SU-DHL-6 (cell line): Measurements from ENCODE around the gene TMEM47.

ENCODE experiments used
- H2AFZ ChIP-seq: fragments of 200-600 bp; sonication (generic); 2 replicates; pipeline ENCODE4 v1.6.1; 2014; ENCODE audit warnings: low read depth, mild to moderate bottlenecking, moderate library complexity, mixed read lengths, antibody characterized with exemption, low read length; ENCODE audit not compliant: severe bottlenecking
- H3F3A ChIP-seq: fragments of 200-600 bp; shearing (Covaris generic); 2 replicates; pipeline ENCODE4 v1.6.0; 2016; ENCODE audit warnings: antibody characterized with exemption, mild to moderate bottlenecking; ENCODE audit not compliant: insufficient read depth
- H3K27ac ChIP-seq: fragments of 200-600 bp; sonication (generic); 2 replicates; pipeline ENCODE4 v1.5.1; 2016; ENCODE audit warnings: low read depth, mild to moderate bottlenecking, low read length, moderate library complexity, mixed read lengths
- H3K27me3 ChIP-seq: fragments of 200-600 bp; sonication (generic), shearing (Covaris generic); 2 replicates; pipeline ENCODE4 v1.6.0; 2014; ENCODE audit warnings: mild to moderate bottlenecking, low read length
- H3K36me3 ChIP-seq: fragments of 200-600 bp; sonication (generic); 2 replicates; pipeline ENCODE4 v1.6.1; 2014; ENCODE audit warnings: mild to moderate bottlenecking, low read length, mixed read lengths
- H3K4me2 ChIP-seq: fragments of 300-600, 200-600 bp; shearing (Covaris generic), sonication (generic); 2 replicates; pipeline ENCODE4 v1.6.0; 2014; ENCODE audit warnings: low read length, low read depth, mild to moderate bottlenecking; ENCODE audit not compliant: poor library complexity, severe bottlenecking
- H3K4me3 ChIP-seq: fragments of 200-600 bp; sonication (generic); 2 replicates; pipeline ENCODE4 v1.5.1; 2014; ENCODE audit warnings: antibody characterized with exemption, low read length, mild to moderate bottlenecking, mixed read lengths; ENCODE audit not compliant: insufficient read depth, poor library complexity, severe bottlenecking
- H3K79me2 ChIP-seq: fragments of 200-600 bp; sonication (generic); 2 replicates; pipeline ENCODE4 v1.6.1; 2014; ENCODE audit warnings: mild to moderate bottlenecking, low read length, moderate library complexity; ENCODE audit not compliant: insufficient read depth
- H3K9ac ChIP-seq: fragments of 200-600 bp; sonication (generic); 2 replicates; pipeline ENCODE4 v1.7.0; 2014; ENCODE audit warnings: mild to moderate bottlenecking, low read length
- H3K9me2 ChIP-seq: fragments of 200-600 bp; sonication (generic); replicated peaks from 2 replicates; pipeline ENCODE4 v1.6.1; 2014; ENCODE audit warnings: low read length; ENCODE audit not compliant: insufficient read depth
- H3K9me3 ChIP-seq: fragments of 200-600 bp; sonication (generic); 2 replicates; pipeline ENCODE4 v1.6.1; 2014; ENCODE audit warnings: low read length, mixed read lengths; ENCODE audit not compliant: insufficient read depth
- H4K20me1 ChIP-seq: fragments of 200-600 bp; sonication (generic); 2 replicates; pipeline ENCODE4 v1.6.1; 2014; ENCODE audit warnings: low read depth, mild to moderate bottlenecking, antibody characterized with exemption, low read length, moderate library complexity, mixed read lengths
- CTCF ChIP-seq: fragments of 200-600 bp; sonication (generic); IDR thresholded peaks from one replicate; pipeline ENCODE4 v1.5.1; 2017; ENCODE audit warnings: antibody characterized with exemption, mild to moderate bottlenecking, low read length, moderate library complexity; ENCODE audit not compliant: insufficient read depth, poor library complexity, severe bottlenecking
- EZH2phosphoT487 ChIP-seq: fragments of 200-600 bp; sonication (generic), shearing (Covaris generic); conservative IDR thresholded peaks from 2 replicates; pipeline ENCODE4 v1.6.1; 2018; ENCODE audit warnings: mild to moderate bottlenecking, antibody characterized with exemption, low read length, moderate library complexity, mixed read lengths

Gene TMEM47

DNA sequence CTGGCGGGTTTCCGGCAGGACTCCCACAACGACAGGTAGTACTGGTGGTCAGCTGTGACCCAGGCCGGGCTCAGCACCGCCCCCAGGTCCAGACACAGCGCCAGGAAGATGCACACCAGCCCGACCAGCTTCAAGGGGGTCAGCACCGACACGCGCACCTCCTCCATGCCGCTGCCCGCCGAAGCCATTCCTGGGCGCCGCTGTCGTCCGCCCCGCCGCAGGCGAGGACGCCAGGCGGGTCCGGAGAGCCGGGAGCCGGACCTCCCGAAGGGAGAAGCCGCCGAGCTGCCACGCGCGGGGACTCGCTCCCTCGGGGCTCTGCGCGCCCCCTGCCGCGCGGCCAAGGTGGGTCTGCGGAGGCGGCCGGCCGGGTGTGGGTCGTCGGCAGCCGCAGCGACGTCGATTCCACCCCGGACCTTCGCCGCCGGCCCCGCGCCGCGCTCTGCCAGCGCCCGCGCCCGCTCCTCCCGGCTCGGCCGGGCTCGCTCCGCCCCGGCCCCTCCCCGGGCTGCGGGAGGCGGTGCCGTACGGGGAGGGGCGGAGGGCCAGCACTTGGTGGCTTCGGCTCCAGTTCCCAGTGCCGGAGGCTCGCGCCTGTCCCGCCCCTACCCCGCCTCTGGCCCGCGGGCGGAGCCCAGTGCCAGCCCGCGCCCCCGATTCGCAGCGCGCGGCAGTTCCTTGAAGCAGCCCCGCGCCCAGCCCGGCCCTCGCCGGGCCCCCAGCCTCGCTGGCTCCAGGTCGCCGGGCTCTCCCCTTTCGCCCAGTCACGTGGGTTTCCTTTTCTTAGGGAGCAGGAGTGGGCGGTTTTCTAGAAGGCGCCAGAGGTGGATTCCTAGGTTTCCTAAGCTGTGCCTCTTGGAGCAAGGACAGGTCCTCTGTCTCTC, at the start of gene TMEM47:
Gene TMEM47 (minus strand): TSS at position 444 of the 884 bp plus-strand sequence. CDS start 256 bp downstream, at position 188.
- Histone ChIP-seq H3K27me3 (no peaks in the 10 kb centered on the region), H2AFZ (no peak within 1 kb of the TSS), H3K9me3 (no peaks in the 10 kb centered on the region), H4K20me1 (no peaks in the 10 kb centered on the region), H3K4me3 (no peak within 1 kb of the TSS), H3K9ac (no peak within 1 kb of the TSS), H3F3A (no peaks in the 10 kb centered on the region), H3K9me2 (no peaks in the 10 kb centered on the region), H3K27ac (no peak within 1 kb of the TSS), H3K4me2 (no peak within 1 kb of the TSS), H3K79me2 (no peaks in the 10 kb centered on the region), H3K36me3 (no peaks in the 10 kb centered on the region)
- TF ChIP-seq EZH2phosphoT487 (no peak), CTCF (no peak)

DNA sequence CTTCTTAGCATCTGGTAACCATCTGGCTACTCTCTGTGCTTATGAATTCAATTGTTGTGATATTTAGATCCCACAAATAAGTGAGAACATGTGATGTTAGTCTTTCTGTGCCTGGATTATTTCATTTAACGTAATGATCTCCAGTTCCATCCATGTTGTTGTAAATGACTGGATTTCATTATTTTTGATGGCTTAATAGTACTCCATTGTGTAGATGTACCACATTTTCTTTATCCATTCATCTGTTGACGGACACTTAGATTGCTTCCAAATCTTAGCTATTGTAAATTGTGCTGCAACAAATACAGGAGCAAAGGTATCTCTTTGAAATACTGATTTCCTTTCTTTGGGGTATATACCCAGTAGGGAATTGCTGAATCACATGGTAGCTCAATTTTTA, 30.0 kb upstream of the TMEM47 start:
- TF ChIP-seq EZH2phosphoT487: no peak
- TF ChIP-seq CTCF: no peak

GRCh38 chrX:34659575-34659974, 2.5 kb upstream of the TMEM47 start:
- H3K9me3 ChIP-seq: no peaks in the 10 kb centered on the region
- H3K4me2 ChIP-seq: no peak overlapping the region
- no peaks in the 10 kb centered on the region for H3K36me3 ChIP-seq
- H4K20me1 ChIP-seq: no peaks in the 10 kb centered on the region
- no peak overlapping the region for H3K4me3 ChIP-seq
- no peaks in the 10 kb centered on the region for H3K79me2 ChIP-seq
- H3K9ac ChIP-seq: no peak overlapping the region
- H3K27ac ChIP-seq: no peak overlapping the region
- no peaks in the 10 kb centered on the region for H3K27me3 ChIP-seq
- H3K9me2 ChIP-seq: no peaks in the 10 kb centered on the region
- H3F3A ChIP-seq: no peaks in the 10 kb centered on the region
- no peak overlapping the region for H2AFZ ChIP-seq
- no peak for TF ChIP-seq CTCF
- no peak for TF ChIP-seq EZH2phosphoT487

More for the DNA sequence above, 30.0 kb upstream of the TMEM47 start:
- H3K9ac ChIP-seq: no peak overlapping the region
- no peaks in the 10 kb centered on the region for H3K9me2 ChIP-seq
- H2AFZ ChIP-seq: no peak overlapping the region
- no peaks in the 10 kb centered on the region for H3F3A ChIP-seq
- no peaks in the 10 kb centered on the region for H3K9me3 ChIP-seq
- no peaks in the 10 kb centered on the region for H4K20me1 ChIP-seq
- no peak overlapping the region for H3K27ac ChIP-seq
- H3K79me2 ChIP-seq: no peaks in the 10 kb centered on the region
- no peaks in the 10 kb centered on the region for H3K36me3 ChIP-seq
- no peak overlapping the region for H3K4me3 ChIP-seq
- H3K4me2 ChIP-seq: no peak overlapping the region
- H3K27me3 ChIP-seq: no peaks in the 10 kb centered on the region
